Lung microvascular endothelial cell (primary cell): ENCODE results near the gene CACNA1I. TPM values are rescaled to one million over a fixed set of nuclear protein-coding genes. Genes with fewer than 3 reads are reported as not detected.

Experiments
- DNase-seq, 2 donors: peaks; one replicate each; pipeline versions ENCODE4 v3.0.0 to v3.0.0-alpha.2; 2010; ENCODE audit warnings: low read depth in 2 of 2
- total RNA-seq: library from RNA; depleted of rRNA; stranded (reverse); fragments of >200 nt; gene quantifications from 2 replicates; pipeline ENCODE4 v1.2.1, GENCODE V29; 2014

CACNA1I gene
- total RNA-seq, 1 donor from 2014 or later, result not detected

- no peak for DNase-seq
These were observed 26.8 kb downstream of the CACNA1I start for GRCh38 chr22:39597236-39597869.

GRCh38 chr22:39598017-39598965, 27.7 kb downstream of the CACNA1I start:
- DNase-seq, result peak; percentile 12 to 25

GRCh38 chr22:39600491-39601179, 30.1 kb downstream of the CACNA1I start:
- no peak for DNase-seq

- DNase-seq, result no peak
These were observed 30.6 kb downstream of the CACNA1I start for GRCh38 chr22:39601180-39601535.

- DNase-seq, result no peak
These were observed 32.8 kb downstream of the CACNA1I start for GRCh38 chr22:39603345-39603744.

GRCh38 chr22:39610246-39610645, 39.7 kb downstream of the CACNA1I start:
- no peak for DNase-seq

- DNase-seq, result no peak
These were observed 40.2 kb downstream of the CACNA1I start for GRCh38 chr22:39610766-39611165.

- no peak for DNase-seq
These were observed 40.8 kb downstream of the CACNA1I start for GRCh38 chr22:39611360-39611759.

GRCh38 chr22:39612811-39613548, 42.4 kb downstream of the CACNA1I start:
- DNase-seq, result no peak

- no peak for DNase-seq
These were observed 43.0 kb downstream of the CACNA1I start for GRCh38 chr22:39613549-39613921.

GRCh38 chr22:39614442-39614841, 43.9 kb downstream of the CACNA1I start:
- DNase-seq, result no peak

GRCh38 chr22:39616051-39616450, 45.5 kb downstream of the CACNA1I start:
- no peak for DNase-seq

GRCh38 chr22:39616781-39617180, 46.2 kb downstream of the CACNA1I start:
- no peak for DNase-seq

- DNase-seq, result no peak
These were observed 46.8 kb downstream of the CACNA1I start for GRCh38 chr22:39617342-39617741.

GRCh38 chr22:39617970-39618757, 47.6 kb downstream of the CACNA1I start:
- DNase-seq, result no peak

- DNase-seq, result no peak
These were observed 48.5 kb downstream of the CACNA1I start for GRCh38 chr22:39618996-39619530.

GRCh38 chr22:39620924-39621690, 50.6 kb downstream of the CACNA1I start:
- DNase-seq, result no peak

GRCh38 chr22:39621826-39622225, 51.3 kb downstream of the CACNA1I start:
- DNase-seq, result no peak

GRCh38 chr22:39622881-39623367, 52.4 kb downstream of the CACNA1I start:
- DNase-seq, result peak; percentile 53 to 73
